HG03442 (cell line): ENCODE results near the gene LTC4S.
"Not testable (repeated sequence)": the region's sequence is repeated elsewhere in the genome, so short reads cannot be mapped to it uniquely, and the experiment has no call there.

Source experiments
- ATAC-seq: cut with Tn5 transposase; IDR thresholded peaks from one replicate; pipeline ENCODE4 v1.9.1; 2021; ENCODE audit warnings: mild to moderate bottlenecking, moderate library complexity; ENCODE audit not compliant: unreplicated experiment

The LTC4S gene, protein sequence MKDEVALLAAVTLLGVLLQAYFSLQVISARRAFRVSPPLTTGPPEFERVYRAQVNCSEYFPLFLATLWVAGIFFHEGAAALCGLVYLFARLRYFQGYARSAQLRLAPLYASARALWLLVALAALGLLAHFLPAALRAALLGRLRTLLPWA

DNA sequence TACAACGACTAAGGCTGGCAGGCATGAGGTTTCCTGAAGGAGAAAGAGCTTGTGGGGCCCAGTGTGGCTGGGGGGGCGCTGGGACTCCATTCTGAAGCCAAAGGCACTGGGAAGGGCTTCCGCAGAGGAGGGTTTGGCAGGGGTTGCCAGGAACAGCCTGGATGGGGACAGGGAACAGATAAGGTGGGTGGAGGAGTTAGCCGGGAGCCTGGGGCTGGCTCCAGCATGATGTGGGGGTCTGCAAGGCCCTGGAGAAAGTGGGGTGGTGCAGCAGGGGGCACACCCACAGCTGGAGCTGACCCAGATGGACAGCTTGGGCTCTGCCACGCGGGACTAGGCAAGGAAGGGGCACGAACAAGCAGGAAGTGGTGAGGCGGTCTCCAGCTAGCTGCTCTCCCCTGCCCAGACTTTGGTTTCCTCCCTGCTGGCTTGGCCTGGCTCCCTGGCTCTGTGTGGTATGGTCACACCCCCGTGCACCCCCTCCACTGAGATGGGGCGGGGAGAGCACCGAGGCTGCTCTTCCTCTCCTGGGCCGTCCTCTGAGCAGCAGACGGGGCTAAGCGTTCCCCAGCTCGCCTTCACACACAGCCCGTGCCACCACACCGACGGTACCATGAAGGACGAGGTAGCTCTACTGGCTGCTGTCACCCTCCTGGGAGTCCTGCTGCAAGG lies at the start of gene LTC4S:
TSS of gene LTC4S (plus strand) at position 519 of the 672 bp plus-strand sequence. CDS start at position 614, 95 bp downstream.
- no peak for ATAC-seq

DNA sequence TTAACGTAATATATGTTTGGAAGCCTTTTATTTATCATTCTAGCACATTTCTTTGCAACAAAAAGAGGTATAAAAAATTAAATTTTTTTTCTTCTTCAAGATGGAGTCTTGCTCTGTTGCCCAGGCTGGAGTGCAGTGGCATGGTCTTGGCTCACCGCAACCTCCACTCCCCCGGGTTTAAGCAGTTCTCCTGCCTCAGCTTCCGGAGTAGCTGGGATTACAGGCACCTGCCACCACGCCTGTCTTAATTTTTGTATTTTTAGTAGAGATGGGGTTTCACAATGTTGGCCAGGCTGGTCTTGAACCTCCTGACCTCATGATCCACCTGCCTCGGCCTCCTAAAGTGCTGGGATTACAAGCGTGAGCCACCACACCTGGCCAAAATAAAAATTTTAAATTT lies 49.7 kb upstream of the LTC4S start:
- ATAC-seq: not testable (repeated sequence)

DNA sequence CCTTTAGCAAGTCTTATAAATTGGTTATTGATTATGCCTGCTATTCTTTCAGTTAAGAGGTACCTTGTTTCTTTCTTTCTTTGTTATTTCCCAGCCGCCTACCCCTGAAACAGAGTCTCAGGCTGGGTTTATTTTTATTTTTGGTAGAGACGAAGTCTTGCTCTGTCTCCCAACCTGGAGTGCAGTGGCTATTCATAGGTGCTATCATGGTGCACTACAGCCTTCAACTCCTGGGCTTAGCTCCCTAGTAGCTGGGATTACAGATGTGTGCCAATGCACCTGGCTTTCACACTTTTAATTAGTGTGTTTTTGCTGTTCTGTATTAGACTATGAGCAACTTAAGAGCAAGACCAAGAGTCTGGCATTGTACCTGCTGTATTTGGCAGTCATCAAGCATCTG lies 46.9 kb upstream of the LTC4S start:
- no peak for ATAC-seq

DNA sequence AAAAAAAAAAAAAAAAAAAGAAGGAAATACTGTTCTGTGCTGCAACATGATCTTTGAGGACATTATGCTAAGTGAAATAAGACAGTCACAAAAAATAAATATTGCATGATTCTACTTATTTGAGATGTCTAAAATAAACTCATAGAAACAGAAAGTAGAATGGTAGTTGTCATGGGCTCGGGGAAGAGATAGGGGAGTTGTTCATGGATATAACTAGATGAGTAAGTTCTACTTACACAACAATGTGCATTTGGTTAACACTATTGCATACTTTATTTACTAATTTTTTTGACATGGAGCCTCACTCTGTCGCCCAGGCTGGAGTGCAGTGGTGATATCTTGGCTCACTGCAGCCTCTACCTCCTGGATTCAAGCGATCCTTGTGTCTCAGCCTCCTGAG lies 46.0 kb upstream of the LTC4S start:
- ATAC-seq: no peak

DNA sequence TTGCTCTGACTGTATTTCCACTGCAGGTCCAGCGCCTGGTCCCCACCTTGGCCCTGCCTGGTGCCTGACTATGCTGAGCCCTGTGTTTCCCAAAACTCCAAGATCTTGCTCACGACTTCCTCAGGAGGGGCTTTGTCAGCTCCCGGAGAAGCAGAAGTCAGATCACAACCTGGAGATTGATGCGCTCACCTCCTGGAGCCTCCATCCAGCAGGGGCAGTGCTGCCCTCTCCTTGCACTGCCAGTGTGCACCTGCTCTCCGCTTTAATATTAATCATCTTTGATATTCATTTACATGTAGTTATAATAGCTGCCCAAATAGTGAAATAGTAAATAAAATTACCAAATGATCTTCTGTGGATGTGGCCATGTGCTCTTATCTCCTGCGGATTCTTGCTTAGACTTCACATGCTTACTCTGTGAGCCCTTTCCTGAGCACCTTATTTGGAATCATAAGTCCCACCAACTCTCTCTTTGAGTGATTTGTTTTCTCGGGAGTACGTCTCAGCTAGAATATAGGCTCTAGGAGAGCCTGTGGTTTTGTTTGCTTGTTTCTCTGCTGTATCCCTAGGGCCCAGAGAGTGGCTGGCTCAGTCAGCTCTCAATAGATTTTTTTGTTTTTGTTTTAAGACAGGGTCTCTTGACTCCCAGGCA lies 43.8 kb upstream of the LTC4S start:
- no peak for ATAC-seq

DNA sequence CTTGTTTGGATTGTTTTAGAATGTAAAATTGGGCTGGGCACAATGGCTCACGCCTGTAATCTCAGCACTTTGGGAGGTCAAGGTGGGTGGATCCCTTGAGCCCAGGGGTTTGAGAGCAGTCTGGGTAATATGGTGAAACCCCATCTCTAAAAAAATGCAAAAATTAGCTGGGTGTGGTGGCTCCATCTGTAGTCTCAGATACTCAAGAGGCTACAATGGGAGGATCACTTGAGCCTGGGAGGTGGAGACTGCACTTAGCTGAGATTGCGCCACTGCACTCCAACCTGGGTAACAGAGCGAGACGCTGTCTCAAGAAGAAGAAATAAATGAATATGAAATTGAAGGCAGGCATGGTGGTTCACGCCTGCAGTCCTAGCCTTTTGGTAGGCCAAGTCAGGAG lies 39.8 kb upstream of the LTC4S start:
- ATAC-seq: no peak

DNA sequence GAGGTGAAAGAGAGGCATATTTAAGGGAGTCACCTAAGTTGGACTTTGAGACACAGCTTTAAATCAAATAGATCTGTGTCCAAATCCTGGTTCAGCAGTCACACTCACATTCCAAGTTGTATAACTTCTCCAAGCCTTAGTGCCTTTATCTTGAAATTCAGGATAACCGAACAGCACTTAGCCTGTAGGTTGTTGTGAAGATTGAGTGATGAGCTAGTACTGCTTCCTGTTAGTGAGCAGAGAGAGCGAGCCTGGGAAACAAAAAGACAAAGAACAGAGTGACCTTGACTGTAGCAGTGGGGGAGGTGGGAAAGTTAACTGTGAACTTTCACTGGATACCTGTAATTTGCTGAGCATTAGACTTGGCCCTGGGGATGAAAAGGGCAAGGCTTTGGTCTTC lies 38.8 kb upstream of the LTC4S start:
- ATAC-seq: no peak

DNA sequence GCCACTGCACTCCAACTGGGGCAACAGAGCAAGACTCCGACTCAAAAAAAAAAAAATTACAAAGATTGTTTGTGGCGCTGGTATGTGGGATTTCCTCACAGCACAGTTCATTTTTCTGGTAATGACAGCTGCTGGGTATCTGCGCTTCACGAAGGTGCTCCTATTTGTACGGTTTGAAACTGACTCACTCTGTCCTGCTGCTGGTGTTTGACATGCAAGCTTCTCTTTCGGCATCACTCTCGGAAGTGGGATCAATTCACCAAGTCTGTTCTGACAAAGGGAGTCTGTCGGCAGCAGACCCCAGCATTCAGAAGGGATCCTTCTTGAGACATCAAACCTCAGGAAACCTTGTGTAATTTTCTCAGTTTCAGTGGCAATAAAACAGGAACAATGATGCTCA lies 34.8 kb upstream of the LTC4S start:
- ATAC-seq: no peak

DNA sequence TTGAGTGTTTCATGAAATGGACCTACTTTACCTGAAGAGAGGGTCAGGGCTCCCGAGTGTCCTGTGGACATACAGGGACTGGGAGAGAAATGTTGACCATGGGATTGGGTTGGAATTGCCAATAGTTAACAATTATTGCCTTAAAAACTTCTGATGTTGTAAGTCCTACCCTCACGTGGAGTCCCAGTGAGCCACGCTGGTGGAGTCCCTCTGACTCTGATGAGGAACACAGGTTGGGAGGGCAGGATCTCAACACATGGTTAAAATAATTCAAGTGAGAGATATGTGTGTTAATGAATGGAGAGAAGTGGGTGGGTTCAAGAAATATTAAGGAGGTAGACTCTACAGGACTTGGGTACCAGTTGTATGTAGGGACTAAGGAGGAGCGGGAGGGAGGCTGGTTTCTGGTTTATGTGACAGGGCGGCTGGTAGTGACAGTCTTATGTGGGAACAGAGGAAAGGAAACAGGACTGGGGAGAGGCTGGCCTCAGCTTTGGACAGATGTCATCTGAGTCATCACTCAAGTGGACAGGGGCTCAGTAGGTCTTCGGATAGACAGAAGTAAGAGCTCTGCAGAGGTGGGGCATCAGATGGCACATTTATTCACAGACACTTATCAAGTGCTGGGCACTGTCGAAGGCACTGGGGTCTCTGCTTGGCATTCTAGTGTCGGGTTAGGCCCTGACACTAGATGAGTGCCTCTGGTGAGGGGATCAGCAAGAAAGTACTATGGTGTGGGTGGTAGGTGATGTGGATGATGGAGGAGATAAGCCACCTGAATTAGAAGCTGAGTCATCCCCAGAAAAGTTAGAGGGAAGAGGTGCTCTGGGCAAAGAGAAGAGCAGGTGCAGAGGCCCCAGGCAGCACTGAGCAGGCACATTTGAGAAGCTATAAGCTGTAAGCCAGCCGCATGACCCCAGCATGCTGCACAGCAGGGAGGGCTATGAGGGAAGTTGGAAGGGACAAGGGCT lies 33.9 kb upstream of the LTC4S start:
- peak; percentile 56 for ATAC-seq

DNA sequence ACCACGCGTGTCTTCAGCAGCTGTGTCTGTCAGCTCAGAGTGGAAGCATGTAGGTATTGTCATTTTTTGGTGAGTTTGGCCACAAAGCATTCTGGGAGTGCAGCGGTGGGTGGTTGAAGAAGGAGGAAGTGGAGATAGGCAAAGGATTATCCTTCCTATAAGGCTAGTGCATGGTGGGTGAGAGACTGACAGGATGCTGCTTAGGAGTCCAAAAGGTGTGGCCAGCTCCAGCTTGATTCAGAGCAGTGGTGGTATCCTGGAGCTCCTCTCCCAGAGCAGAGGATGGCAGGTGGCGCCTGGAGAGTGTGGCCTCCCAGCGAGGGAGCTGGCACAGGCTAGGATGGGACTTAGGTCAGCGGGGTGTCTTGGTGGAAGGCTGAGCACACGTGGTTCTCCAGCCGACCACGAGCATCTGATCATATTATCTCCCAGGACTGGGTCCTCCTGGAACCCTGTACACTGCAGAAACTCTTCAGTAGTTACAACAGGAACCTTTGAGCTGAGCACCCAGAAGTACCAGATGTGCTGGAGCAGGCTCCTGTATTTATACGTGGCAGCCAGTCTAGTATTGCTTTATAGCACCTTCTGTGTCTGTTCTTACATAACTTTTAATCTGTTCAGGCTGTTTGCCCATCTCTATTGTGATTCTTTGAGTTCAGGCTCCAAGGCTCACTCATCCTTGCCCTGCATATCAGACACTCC lies 31.6 kb upstream of the LTC4S start:
- peak; percentile 41 for ATAC-seq

DNA sequence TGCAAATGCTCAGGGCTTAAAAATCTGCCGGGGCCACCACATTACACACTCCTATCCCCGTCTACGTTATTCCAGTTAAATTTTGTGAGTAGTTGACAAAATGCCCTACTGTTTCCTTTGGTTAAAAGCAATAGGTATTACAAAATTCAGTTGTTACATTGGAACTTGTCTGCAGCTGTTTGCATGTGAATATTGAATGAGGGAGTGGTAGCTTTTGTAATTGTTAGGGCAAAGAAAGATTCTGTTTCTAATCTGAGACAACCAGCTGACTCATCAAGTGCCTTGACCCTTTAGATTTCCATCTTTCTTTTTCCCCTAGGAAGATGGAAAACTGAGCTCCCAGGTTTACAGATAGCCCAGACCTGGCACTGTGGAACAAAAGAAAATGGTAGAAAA lies 31.0 kb upstream of the LTC4S start:
- no peak for ATAC-seq

DNA sequence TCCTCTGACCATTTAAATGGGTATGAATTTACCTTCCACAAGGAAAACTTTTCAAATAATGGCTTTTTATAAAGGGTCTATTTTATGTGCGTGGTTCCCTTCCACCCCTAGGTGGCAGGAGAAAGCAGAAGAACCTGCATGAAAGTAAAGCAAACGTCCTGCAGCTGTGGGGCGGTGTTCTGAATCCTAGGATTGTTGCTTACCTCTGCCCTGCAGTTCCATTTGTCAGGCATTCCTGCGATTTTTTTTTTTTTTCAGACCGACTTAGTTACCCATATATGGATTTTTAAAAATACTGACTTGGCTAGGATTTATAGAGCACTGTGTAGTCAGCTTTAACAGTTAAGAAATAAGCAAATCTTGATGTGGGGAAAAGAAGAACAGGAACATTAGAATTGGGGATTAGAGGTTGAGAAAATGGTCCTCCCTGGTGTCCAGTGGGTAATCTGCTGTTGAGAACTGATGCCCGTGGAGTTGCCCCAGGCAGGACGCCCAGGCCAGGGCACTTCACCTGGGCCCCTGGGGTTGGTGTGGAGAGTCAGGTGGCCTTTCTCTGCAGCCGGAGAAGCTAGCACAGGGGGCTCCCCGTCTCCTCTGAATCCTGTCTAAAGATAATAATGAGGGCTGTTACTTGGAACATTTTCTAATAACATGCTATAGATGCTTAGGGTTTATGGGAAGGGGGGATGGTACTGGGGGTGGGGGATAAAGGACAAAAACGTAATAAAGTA lies 30.4 kb upstream of the LTC4S start:
- peak; percentile 36 for ATAC-seq

DNA sequence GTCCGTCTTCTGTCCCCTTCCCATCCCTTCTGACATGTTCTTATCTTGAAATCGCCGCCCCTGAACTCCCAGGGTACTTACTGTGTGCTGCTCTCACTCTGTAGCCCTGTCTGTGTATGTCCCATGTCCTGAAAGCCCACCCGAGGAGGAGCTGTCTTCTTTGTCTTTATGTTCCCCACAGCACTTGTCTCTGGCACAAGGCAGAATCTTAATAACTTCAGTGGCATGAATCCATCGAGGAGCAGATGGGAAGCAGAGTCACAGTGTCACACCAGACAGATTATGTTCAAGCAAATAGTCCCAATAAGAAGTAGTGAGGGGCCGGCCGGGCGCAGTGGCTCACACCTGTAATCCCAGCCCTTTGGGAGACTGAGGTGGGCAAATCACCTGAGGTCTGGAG lies 29.7 kb upstream of the LTC4S start:
- no peak for ATAC-seq

DNA sequence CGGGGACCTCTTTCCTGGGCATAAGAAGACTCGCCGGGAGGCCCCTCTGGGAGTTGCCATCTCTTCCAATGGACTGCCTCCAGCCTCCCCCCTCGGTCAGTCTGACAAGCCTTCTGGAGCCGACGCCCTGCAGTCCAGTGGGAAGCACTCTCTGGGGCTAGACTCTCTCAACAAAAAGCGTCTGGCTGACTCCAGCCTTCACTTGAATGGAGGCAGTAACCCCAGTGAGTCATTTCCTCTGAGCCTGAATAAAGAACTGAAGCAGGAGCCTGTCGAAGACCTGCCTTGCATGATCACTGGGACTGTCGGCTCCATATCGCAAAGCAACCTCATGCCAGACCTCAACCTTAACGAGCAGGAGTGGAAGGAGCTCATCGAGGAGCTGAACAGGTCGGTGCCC lies 28.4 kb upstream of the LTC4S start:
- ATAC-seq: no peak

DNA sequence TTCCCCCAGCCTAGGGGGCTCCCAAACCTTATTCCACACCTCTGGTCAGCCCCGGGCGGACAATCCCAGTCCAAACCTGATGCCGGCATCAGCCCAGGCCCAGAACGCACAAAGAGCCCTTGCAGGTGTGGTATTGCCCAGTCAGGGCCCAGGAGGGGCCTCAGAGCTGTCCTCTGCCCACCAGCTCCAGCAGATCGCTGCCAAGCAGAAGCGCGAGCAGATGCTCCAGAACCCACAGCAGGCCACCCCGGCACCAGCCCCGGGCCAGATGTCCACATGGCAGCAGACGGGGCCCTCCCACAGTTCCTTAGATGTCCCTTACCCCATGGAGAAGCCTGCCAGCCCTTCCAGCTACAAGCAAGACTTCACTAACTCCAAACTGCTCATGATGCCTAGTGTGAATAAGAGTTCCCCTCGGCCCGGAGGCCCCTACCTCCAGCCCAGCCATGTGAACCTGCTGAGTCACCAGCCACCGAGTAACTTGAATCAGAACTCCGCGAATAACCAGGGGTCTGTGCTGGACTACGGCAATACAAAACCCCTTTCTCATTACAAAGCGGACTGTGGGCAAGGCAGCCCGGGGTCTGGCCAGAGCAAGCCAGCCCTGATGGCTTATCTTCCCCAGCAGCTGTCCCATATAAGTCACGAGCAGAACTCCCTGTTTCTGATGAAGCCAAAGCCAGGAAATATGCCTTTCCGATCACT lies 27.6 kb upstream of the LTC4S start:
- ATAC-seq: no peak

DNA sequence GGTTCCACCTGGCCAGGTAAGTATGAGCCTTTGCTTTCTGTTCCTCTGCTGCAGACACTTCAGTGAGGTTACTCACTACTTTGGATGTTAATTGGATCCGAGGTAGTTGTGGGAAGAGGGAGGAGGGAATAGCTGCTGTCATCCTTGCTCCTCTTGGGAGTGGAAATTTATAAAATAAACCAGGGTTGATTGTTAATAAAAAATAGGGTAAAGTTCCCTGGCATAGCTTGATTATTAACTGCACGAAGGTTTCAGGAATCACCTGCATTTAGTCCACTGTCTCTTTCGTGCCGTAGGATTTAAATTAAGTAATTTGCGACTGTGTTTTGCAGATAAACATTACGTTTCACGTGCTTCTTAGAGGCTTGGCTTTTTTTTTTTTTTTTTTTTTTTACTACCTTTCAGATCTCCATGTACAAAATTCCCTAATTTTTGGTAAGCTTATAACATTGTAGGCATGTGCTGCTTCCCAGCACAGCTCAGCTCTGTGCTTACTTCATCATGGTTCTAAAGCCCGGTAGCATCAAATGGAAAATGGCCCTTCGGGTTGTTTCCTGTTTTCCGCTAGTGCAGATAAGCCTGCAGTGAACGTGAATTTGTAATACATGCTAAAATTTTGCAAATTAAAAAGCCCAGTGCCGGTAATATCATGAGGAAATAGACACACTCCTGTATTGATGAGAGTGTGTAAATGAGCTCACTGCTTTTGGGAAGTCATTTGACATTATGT lies 26.9 kb upstream of the LTC4S start:
- no peak for ATAC-seq

DNA sequence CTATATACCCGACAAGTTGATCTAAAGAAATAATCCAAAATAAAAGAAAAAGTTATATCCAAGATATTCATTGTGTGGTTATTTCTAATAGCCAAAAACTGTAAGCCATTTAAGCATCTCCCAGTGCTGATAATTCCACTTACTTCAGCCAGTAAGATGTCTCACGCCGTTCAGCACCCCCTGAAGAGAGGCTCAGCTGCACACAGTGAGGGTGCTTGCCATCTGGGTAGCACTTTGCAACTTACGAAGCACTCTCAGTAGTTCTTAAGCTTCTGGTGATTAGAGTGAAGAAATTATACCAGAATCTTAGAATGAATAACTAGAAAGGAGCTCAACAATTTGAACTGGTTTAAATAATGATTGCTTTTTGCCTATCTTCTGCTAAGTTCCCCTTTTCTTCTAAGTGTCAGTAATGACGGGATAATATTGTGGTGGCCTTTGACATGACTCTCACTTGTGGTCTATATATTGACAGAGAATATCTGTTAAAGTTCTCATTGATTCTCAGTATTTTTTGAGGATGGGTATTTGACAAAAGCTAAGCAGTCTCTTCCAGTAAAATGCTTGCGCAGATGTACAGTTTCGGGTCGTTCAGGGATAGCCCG lies 26.2 kb upstream of the LTC4S start:
- no peak for ATAC-seq

DNA sequence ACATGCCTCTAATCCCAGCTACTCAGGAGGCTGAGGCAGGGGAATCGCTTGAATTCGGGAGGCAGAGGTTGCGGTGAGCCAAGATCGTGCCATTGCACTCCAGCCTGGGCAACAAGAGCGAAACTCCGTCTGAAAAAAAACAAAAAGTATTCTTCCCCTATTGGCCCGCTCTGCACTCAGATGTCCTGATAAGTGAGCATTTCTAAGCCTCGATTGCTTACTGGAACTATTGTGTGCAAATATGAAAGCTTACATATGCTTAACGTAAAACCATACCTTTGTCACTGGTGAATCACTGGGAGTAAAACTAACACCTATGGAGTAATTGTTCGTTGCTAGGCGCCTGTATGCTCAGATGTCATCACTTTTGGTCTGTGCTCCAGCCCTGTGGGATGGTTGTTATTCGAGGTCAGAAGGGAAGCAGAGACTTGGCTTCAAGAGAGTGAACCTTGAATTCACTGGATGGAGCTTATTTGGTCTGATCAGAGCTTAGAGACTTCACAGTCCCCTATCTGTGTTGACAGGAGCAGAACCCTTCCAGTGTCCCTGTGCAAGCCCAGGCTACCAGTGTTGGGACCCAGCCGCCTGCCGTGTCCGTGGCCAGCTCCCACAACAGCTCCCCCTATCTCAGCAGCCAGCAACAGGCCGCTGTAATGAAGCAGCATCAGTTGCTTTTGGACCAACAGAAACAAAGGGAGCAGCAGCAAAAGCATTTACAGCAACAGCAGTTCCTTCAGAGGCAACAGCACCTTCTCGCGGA lies 25.3 kb upstream of the LTC4S start:
- ATAC-seq: no peak
